ENCODE results near the gene PKD1L1. TPM values are rescaled to one million over a fixed set of nuclear protein-coding genes. Genes with fewer than 3 reads are reported as not detected.

The PKD1L1 gene
- total RNA-seq, 1 experiment from 2014 or later = 0.17 TPM

DNA sequence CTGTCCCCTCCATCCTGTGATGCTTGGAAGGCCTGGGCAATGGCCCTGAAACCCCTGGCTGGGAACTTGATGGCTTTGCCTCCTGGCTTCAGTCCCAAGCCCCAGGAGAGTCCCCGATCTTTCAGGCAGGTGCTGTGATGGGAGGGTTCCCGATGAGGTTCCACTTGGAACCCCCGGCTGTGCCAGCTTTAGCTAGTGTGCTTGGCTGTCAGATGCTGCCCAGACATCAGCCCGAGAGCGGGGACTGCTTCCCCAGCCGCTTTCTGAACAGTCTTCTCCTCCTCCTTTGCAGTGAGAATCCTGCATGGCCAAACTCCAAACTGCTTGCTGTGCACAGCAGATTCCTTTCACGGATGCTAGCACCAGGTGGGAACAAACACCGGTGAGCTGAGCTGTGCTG is 58.1 kb downstream of the PKD1L1 start:
- Histone ChIP-seq H3K23ac (ENCODE audit: insufficient read length, low read depth, low read length) (no peak overlapping the region), H3K9ac (ENCODE audit: extremely low read depth, insufficient read length, low read length) (no peak overlapping the region), H2BK20ac (ENCODE audit: low read depth, low read length, poor library complexity, severe bottlenecking) (no peak overlapping the region), H3K4me1 (ENCODE audit: insufficient read depth, low read length) (no peaks in the 10 kb centered on the region), H4K91ac (ENCODE audit: insufficient read length, low read depth, low read length) (no peak overlapping the region), H4K20me1 (ENCODE audit: control insufficient read depth, insufficient read depth, insufficient read length) (no peaks in the 10 kb centered on the region), H3T11ph (ENCODE audit: low read length) (no peak overlapping the region), H2BK120ac (ENCODE audit: low read depth, low read length, poor library complexity, severe bottlenecking) (no peak overlapping the region), H3K79me1 (ENCODE audit: insufficient read depth, low read depth, low read length, poor library complexity, severe bottlenecking) (no peaks in the 10 kb centered on the region), H3K79me2 (ENCODE audit: insufficient read depth, low read length) (no peaks in the 10 kb centered on the region), H3K27me3 (ENCODE audit: insufficient read depth, low read length) (no peaks in the 10 kb centered on the region), H3K14ac (ENCODE audit: insufficient read depth, low read length) (no peak overlapping the region), H2BK12ac (ENCODE audit: insufficient read length, low read depth, low read length) (no peak overlapping the region), H3K56ac (ENCODE audit: insufficient read length, low read depth, low read length) (no peak overlapping the region), H3K18ac (ENCODE audit: insufficient read length, low read depth, low read length) (no peak overlapping the region), H2AFZ (ENCODE audit: low read length) (no peak overlapping the region), H3K4ac (ENCODE audit: low read depth, low read length) (no peak overlapping the region), H4K8ac (replicated peaks; ENCODE audit: insufficient read length, low read depth, low read length) (no peak overlapping the region), H2AK5ac (ENCODE audit: insufficient read length, low read length) (no peak overlapping the region), H3K27ac (ENCODE audit: insufficient read length, low read depth, low read length) (no peak overlapping the region), H2BK5ac (ENCODE audit: insufficient read length, low read length) (no peak overlapping the region), H2BK15ac (ENCODE audit: low read depth, low read length) (no peak overlapping the region), H3K4me2 (ENCODE audit: insufficient read depth, insufficient read length, low read length) (no peak overlapping the region), H4K5ac (ENCODE audit: insufficient read length, low read depth, low read length) (no peak overlapping the region), H3K9me3 (ENCODE audit: control insufficient read depth, low read depth, low read length) (no peaks in the 10 kb centered on the region), H3K23me2 (ENCODE audit: insufficient read length, low read depth, low read length, poor library complexity, severe bottlenecking) (no peaks in the 10 kb centered on the region)
- no peaks in the 10 kb centered on the region for H3K36me3 Mint-ChIP-seq (ENCODE audit: insufficient read depth in 1 of 3, low read depth in 3 of 3)
- H3K27me3 Mint-ChIP-seq (ENCODE audit: low read depth) = peaks cover 6% of the 10 kb centered on the region
- H3K4me3 Mint-ChIP-seq = no peak overlapping the region
- H3K4me1 Mint-ChIP-seq = peaks cover 4 to 5% of the 10 kb centered on the region in 2 experiments; a peak in 3 of 4 replicates
- WGBS (ENCODE audit: extremely low coverage, insufficient read length, low lambda C conversion rate) = no CpG with 5 or more reads among the region's 8 CpGs
- DNase-seq = no peak
- H3K27ac Mint-ChIP-seq = no peak overlapping the region
- H3K9me3 Mint-ChIP-seq = no peaks in the 10 kb centered on the region
- TF ChIP-seq, protein P1, sequence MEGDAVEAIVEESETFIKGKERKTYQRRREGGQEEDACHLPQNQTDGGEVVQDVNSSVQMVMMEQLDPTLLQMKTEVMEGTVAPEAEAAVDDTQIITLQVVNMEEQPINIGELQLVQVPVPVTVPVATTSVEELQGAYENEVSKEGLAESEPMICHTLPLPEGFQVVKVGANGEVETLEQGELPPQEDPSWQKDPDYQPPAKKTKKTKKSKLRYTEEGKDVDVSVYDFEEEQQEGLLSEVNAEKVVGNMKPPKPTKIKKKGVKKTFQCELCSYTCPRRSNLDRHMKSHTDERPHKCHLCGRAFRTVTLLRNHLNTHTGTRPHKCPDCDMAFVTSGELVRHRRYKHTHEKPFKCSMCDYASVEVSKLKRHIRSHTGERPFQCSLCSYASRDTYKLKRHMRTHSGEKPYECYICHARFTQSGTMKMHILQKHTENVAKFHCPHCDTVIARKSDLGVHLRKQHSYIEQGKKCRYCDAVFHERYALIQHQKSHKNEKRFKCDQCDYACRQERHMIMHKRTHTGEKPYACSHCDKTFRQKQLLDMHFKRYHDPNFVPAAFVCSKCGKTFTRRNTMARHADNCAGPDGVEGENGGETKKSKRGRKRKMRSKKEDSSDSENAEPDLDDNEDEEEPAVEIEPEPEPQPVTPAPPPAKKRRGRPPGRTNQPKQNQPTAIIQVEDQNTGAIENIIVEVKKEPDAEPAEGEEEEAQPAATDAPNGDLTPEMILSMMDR (conservative IDR thresholded peaks at IDR 0.05) = no peak
